WTC11 (cell line): Measurements from ENCODE around the gene UCK2.

Source experiments
- AFF4 ChIP-seq: sonication (generic); formaldehyde crosslinking; IDR thresholded peaks from 2 replicates; pipeline ENCODE4 v1.8.1; 2023; ENCODE audit warnings: mild to moderate bottlenecking, missing genetic modification reagents, borderline replicate concordance
- ATF3 ChIP-seq: sonication (generic); formaldehyde crosslinking; conservative IDR thresholded peaks from 2 replicates; pipeline ENCODE4 v1.8.1; 2022; ENCODE audit warnings: mild to moderate bottlenecking, missing genetic modification reagents
- ATF6 ChIP-seq: sonication (generic); formaldehyde crosslinking; IDR thresholded peaks from 2 replicates; pipeline ENCODE4 v1.8.1; 2023; ENCODE audit warnings: mild to moderate bottlenecking, missing genetic modification reagents
- CREB1 ChIP-seq: sonication (generic); formaldehyde crosslinking; IDR thresholded peaks from 2 replicates; pipeline ENCODE4 v1.8.0; 2023; ENCODE audit warnings: mild to moderate bottlenecking, missing genetic modification reagents
- CTCF ChIP-seq: fragments of 200-600 bp; IDR thresholded peaks from 2 replicates; pipeline ENCODE4 v1.8.0; 2022; ENCODE audit warnings: antibody characterized with exemption
- E2F4 ChIP-seq: sonication (generic); formaldehyde crosslinking; IDR thresholded peaks from 2 replicates; pipeline ENCODE4 v1.8.1; 2022; ENCODE audit warnings: low read depth, mild to moderate bottlenecking, moderate library complexity, missing genetic modification reagents, borderline replicate concordance
- FOXP1 ChIP-seq: sonication (generic); formaldehyde crosslinking; IDR thresholded peaks from 2 replicates; pipeline ENCODE4 v1.8.0; 2022; ENCODE audit warnings: missing genetic modification reagents, mild to moderate bottlenecking, moderate library complexity, borderline replicate concordance
- JUN ChIP-seq: sonication (generic); formaldehyde crosslinking; IDR thresholded peaks from 2 replicates; pipeline ENCODE4 v1.8.0; 2023; ENCODE audit warnings: mild to moderate bottlenecking, missing genetic modification reagents
- NR2C2 ChIP-seq: sonication (generic); formaldehyde crosslinking; IDR thresholded peaks from 2 replicates; pipeline ENCODE4 v1.8.0; 2022; ENCODE audit warnings: mild to moderate bottlenecking, missing genetic modification reagents
- SP1 ChIP-seq: sonication (generic); formaldehyde crosslinking; conservative IDR thresholded peaks from 2 replicates; pipeline ENCODE4 v1.8.1; 2022; ENCODE audit warnings: missing genetic modification reagents
- TEAD1 ChIP-seq: sonication (generic); formaldehyde crosslinking; IDR thresholded peaks from 2 replicates; pipeline ENCODE4 v1.8.0; 2022; ENCODE audit warnings: mild to moderate bottlenecking, missing genetic modification reagents
- ZNF512 ChIP-seq: sonication (generic); formaldehyde crosslinking; IDR thresholded peaks from 2 replicates; pipeline ENCODE4 v1.8.1; 2022; ENCODE audit warnings: missing genetic modification reagents, borderline replicate concordance

- TF ChIP-seq CTCF (no peak), FOXP1 (no peak), NR2C2 (no peak), SP1 (CRISPR knock-in tag) (no peak), JUN (CRISPR knock-in tag) (no peak), CREB1 (CRISPR knock-in tag) (no peak), ATF6 (CRISPR knock-in tag) (no peak), ZNF512 (no peak), AFF4 (CRISPR knock-in tag) (no peak), TEAD1 (CRISPR knock-in tag) (no peak), ATF3 (CRISPR knock-in tag) (no peak), E2F4 (no peak)
Observed at GRCh38 chr1:165787741-165788140, 39.7 kb upstream of the UCK2 start.
